NOMO-1 treated with dmso at 0.1 percent for 144 hours (cell line): ENCODE measurements around the gene PPP1R3F.
"Not testable (repeated sequence)": the region's sequence is repeated elsewhere in the genome, so short reads cannot be mapped to it uniquely, and the experiment has no call there.

ENCODE experiments used
- DNase-seq: peaks from one replicate; lab custom pipeline; 2025; ENCODE audit not compliant: unreplicated experiment; lab: John Stamatoyannopoulos, UW

PPP1R3F gene

DNA sequence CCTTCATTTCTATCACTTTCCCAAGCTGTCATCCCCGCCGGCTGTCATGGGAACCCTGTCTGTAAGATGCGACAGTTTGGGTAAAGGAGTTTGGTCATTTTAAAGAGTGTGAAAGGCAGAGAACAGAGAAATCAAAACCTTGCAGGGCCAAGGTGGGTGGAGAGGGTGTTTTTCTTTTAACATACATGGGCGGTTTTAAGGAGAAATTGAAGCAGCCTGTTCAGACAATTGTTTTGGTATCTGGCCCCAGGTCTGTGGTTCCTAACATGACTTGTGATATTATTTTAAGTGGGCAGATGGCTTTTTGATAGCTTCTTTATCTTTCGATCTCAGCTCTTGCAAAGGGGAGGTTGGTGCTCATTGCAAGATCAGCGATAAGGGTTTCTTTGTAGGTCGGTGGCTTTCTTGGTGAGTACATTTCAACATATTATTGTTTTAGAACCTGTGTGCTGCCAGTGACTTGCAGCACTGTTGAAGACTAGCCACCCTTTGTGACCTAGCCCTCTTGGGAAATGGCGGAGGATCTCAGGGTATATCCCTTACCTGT is 3.7 kb downstream of the PPP1R3F start:
- no peak for DNase-seq

DNA sequence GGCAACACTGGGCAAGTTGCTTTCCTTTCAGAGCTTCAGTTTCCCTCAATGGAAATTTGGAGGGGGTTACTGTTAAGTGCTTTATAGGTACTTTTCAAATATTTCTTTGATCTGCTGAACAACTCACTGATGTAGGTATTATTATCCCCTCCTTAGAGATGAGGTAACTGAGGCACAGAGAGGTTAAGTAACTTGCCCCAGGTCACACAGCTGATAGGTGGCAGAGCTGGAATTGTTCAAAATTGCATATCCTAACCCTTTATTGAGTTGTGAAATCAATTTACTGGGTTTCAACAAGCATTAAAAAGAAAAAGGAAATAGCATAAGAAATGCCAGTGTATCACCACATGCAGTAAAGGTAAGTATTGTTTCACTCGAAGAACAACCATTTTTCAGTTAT is 6.6 kb downstream of the PPP1R3F start:
- no peak for DNase-seq

DNA sequence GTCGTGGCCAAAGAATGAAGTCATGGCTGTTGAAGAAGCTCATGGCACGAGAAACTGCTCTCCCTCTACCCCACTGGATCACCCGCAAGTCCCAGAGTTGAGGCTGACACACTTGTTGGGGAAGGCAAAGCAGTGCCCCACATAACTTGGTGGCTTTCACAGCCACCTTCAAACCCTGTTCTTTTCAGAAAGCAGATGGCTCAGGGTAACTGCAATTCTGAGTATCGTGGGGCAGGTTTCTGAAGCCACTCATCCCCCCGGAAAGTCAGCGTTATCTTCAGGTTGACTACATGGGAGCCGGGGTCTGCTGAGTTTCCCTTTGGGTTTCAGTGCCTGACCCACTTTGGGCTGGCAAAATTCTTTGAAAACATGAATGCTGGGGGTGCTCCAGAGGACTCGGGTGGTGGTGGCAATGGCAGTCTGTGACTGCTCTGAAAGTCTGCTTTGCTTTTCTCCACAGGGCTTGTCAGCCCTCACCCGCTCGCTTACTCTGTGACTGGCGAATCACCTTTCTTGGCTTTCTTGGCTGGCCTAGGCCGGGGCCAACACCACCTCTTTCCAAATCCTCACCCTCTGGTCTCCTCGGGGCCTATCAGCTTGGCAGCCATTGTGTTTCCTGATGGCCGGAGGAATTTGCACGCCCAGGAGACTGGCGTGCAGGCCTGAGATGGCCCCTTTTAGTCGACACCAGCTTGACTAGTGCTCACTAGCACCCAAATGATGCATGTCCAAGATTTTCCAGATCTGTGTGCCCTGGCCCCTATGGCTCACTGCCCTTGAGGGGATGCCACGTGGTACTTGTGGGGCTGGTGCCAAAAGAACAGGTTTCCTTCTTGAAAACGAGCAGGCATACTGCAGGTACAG is 7.3 kb downstream of the PPP1R3F start:
- DNase-seq = no peak

DNA sequence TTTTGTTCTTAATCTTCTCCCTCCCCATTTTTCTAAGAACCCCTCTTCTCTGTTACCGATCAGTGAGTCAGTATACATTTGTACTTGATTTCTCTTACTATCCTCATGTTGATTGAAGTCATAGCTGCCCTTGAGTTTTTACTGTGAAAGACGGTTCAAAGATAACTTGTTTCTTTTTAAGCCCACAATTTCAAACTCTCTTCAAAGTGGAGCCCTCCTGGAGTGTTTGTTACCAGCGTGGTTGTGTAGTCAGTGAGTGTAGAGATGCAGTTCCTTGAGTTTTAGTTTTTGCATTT is 7.9 kb downstream of the PPP1R3F start:
- no peak for DNase-seq

DNA sequence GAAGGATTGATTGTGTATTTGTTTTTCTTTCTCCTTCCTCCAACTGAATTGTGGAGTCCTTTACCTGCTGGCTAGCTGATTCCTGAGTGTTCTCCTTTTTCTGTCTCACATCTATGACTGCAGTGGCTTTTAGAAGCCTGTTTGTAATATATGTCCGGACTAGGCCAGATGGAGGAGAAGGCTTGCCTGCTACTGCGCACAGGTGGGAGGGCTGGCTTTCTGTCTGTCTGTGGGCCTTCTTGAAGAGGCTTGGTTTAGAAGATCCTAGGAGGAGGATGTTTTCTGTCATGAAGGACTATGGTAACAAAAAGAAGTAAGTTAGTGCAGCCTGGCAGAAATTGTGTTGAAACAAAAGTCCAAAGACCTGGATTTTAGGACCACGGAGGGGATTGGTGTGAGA is 8.5 kb downstream of the PPP1R3F start:
- DNase-seq = no peak

DNA sequence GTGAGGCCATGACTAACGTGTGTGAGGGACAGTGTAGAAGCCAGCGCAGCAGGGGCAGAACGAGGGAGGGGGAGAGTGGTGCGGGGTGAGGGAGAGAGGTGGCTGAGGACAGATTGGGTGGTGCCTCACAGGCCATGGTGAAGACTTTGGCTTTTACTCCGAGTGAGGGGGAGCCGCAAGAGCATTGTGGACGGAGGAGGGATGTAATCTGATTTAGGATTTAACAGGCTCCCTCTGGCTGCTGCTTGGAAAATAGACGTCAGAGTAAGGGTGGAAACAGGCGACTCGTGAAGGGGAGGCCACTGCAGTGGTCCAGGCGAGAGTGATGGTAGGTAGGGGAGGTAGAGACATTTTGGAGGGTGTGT is 13.0 kb downstream of the PPP1R3F start:
- no peak for DNase-seq

DNA sequence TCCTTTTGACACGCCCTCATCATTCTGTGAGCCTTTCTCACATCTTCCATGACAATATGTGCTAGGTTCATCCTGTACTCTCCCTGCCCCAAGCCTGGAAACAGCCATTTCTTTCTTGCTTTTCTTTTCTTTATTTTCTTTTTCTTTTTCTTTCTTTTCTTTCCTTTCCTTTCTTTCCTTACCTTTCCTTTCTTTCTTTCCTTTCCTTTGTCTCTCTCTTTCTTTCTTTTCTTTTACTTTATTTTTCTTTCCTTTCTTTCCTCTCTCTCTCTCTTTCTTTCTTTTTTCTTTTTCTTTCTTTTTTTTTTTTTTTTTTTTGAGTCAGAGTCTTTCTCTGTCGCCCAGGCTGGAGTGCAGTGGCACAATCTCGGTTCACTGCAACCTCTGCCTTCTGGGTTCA is 14.6 kb downstream of the PPP1R3F start:
- no peak for DNase-seq

DNA sequence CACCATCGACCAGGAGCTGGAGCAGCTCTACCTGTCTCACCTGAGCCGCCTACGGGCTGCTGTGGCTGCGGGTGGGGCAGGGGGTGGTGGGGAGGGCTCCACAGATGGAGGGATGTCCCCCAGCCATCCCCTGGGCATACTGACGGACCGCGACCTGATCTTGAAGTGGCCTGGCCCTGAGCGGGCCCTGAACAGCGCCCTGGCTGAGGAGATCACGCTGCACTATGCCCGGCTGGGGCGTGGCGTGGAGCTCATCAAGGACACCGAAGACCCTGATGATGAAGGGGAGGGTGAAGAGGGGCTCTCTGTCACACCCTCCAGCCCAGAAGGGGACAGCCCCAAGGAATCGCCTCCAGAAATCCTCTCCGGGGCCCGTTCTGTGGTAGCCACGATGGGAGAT is 16.5 kb downstream of the PPP1R3F start:
- no peak for DNase-seq

DNA sequence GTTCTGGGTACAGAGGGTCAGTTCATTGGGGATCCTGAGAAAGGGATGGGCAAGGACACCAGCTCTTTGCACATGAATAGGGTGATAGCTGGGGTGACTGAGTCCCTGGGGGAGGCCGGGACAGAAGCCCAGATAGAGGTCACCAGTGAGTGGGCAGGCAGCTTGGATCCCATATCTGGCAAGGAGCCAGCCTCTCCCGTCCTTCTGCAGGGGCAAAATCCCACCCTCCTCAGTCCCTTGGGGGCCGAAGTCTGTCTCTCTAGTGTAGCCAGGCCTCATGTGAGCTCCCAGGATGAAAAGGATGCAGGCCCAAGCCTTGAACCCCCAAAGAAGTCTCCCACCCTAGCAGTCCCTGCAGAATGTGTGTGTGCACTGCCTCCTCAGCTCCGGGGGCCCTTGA is 17.0 kb downstream of the PPP1R3F start:
- no peak for DNase-seq

DNA sequence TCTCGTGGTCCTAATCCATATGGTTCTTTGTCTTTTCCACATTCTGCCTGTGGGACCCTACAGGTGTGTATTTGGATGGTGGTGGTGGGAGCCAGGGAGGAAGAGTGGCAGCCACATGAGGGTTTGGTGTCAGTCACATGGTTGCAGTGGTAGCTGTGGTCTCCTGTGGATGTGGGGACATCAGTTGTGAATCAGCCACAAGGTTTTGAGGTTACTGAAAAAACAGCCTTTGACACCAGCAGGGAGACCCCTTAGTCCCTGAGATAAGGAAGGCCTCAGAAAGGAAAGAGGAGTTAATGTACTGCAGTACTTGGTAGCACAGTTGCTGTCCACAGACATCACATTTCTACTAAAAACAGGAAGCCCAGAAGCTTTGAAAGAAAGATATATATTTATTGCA is 18.1 kb downstream of the PPP1R3F start:
- DNase-seq = no peak

DNA sequence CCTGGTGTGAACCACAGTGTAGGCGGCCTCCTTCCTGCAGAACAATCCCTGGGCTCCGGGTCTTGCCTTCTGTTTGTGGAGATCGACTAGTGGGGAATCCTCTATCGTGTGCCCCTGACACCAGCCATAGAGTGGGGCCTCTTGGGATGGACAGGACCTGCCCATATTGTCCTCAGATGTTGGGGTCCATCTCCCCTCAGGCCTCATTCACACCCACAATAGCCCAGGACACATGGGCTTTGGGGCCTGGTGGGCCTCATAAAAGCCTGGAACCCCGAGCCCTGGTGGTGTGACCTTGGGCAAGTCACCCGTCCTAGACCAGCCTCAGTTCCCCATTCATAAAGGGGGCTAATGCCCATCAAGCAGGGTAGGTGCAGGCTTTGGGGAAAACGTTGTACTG is 20.6 kb downstream of the PPP1R3F start:
- no peak for DNase-seq

DNA sequence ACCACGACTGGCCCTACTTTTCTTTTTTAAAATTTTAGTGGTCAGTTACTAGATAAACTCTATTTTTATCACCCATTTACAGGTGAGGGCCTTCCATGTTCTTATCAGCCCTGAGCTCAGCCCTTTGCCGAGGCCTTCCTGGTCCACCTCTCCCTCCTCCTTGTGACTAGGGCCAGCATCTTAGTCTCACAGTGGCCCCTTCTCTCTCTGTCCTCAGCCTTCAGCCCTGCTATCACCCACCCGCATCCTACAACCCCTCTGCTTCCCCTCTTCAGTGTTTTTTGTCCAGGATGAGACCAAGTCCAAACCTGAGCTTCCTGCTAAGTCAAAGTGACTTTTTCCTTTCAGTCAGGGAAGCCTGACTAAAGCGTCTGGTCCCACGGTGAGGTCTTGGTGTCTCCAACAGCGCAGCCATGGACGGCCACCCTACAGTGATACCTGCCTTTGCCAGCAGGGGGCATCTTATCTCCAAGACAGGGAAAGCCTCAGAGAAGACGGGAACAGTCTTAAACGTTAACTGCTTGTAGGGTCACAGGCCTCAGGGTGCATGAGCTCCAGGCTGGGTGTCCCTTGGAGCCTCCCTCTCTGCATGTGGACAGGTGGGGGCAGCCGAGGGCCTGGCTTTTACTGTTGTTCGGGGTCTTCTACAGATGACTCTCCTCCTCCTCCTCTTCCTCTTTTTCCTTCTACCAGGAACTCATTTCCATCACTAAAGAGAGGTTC is 22.2 kb downstream of the PPP1R3F start:
- DNase-seq = no peak

DNA sequence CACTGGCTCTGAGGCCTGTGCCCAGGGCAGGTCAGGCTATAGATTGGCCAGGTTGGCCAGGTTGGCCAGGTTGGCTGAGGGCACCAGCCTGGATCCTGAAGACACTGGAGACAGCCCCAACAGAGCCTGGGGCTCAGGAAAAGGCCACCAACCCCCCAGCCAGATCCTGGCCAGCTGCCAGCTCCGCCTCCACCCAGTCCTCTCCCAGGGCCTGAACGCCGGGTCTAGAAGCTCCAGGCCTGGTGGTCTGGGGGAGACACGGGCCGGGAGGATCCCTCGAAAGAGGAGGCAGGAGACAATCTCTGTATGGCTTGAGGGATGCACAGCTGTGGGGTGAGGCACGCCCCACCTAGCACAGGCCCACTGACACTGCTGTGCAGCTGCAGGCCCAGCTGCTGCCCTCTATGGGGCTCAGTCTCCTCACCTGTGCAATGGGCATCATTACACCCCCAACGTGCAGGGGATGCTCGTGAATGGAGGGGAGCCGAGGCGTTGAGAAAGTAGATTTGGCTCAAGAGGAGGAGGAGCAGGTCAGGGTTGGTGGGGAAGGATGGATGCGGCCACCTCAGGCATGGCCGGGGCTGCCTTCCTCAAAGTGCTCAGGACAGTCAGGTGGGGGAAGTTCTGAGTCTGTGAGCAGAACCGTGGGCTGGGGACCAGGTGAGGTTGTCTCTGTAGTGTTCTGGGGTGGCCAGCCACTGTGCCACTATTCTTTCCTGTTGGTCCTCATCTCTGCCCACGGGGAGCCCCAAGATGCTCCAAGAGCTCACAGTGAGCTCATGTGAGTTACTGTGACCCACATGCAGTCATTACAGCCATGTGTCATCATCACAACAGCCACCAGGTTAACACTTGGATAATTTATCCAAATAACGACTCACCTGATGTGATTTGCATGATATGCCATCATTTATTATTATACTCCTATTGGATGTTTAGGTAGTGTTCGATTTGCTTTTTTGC is 23.1 kb downstream of the PPP1R3F start:
- no peak for DNase-seq

DNA sequence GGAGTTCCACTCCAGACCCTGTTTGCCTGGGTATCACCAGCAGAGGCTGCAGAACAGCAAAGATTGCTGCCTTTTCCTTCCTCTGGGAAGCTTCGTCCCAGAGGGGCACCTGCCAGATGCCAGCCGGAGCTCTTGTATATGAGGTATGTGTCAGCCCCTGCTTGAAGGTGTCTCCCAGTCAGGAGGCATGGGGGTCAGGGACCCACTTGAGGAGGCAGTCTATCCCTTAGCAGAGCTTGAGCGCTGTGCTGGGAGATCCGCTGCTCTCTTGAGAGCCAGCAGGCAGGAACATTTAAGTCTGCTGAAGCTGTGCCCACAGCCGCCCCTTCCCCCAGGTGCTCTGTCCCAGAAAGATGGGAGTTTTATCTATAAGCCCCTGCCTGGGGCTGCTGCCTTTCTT is 29.7 kb downstream of the PPP1R3F start:
- DNase-seq = not testable (repeated sequence)

DNA sequence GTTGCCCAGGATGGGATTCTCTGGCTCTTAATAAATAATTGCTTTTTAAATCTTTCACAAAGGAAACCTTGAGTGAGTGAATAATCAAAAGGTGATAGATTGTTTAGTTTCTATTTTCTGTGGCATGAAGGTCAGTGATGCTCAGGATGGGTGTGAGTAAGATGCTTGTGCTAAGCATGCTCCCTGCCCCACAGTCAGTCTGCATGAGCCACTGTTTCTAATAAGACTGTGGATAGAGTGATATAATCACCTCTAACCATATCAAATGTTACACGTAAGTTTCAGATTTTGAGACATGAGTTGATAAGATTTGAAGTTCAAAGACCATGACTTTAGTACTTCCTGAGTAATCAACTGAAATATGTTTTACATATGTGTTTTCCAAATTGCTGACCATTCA is 31.1 kb downstream of the PPP1R3F start:
- DNase-seq = no peak

DNA sequence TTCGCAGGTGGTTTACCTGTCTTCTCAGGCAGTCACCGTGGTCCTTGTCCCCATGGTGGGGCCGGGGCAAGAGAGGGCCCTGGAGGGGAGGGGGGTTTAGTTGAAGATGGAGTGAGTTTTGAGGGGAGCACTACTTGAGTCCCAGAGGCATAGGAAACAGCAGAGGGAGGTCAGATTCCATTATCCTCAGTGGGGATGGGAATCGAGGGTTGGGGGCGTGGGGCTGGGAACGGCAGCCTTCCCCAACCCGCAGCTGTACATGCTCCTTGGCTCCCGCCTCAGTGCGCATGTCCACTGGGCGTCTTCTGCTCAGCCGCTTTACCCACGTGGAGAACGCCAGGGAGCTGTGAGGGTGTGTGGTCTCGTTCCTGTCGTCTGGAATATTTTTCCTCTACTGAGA is 33.8 kb downstream of the PPP1R3F start, which contains the start of gene GAGE10:
Gene GAGE10 (plus strand): TSS at position 301 of the 400 bp plus-strand sequence. CDS start 1,214 bp downstream, outside the sequence.
- no peak for DNase-seq

DNA sequence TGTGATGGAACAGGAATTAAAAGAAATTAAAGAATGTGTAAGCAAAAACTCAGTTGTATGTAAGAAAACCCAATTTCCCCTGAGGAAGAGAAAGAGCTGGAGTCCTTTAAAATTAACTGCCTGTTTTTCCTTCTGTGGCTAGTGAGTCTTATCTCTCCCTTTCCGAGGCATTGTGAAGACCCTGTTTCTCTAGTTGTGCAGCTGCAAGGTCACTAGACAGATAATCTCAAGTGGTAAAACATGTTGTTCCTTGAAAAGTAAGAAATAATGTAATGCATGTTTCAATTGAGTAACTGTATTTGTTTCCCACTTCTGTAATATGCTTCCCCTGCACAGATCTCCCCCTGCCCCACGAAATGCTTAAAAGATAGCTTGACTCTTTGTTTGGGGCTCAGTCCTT is 38.2 kb downstream of the PPP1R3F start:
- DNase-seq = not testable (repeated sequence)

DNA sequence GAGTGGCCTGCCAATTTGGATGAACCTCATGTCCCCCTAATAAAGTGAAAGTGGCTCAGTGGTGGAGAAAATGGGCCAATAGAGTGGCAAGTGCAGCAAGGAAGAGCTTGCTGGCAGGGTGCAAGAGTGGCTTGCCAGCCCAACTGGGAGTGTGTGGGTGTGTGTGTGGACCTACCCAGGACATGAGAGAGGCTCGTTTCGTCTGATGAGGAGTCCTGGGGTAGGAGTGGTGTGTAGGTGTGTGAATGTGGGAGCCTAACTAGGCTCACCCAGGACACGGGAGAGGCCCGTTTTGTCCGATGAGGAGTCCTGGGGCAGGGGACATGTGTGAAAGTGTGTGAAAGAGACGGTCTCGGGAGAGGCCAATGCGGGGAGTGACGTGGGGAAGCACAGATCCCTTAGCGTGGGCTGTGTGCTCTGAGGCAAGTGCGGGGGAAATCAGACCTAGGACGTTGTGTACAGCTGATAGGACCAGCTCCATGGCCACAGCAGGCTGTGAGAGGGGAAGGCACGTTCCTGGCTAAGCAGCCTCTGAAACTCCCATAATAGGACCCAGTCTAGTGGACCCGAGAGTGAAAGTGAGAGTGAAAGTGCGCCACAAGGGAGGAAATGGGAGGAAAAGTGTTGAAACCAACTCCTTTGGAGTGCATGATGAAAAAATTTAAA is 39.1 kb downstream of the PPP1R3F start:
- DNase-seq = peak; percentile 24

DNA sequence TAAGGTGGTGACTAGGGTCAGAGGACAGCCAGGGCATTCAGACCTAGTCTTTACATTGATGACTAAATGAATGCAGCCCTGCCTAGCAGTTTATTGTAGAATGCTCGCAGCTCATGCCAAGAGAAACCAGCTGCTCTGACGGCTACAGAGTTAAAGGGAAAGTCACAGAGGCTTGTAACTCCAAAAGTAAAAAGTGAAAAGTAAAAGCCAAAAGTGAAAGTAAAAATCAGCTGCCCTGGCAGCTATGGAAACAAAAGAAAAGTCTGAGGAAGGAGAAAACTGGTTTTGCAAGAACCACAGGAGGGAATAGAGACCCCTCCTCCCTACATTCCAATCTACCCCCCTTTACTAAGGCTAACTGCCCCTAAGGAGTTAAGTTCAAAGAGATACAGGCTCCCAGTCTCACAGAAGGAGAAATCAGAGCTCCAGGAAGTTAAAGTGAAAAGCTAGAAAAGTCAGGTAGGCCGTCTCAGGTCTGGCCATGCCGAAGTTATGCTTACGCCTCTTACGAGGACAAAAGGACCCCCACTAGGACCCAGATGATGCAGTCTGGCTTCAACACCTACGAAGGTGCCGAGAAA is 39.9 kb downstream of the PPP1R3F start:
- DNase-seq = no peak

DNA sequence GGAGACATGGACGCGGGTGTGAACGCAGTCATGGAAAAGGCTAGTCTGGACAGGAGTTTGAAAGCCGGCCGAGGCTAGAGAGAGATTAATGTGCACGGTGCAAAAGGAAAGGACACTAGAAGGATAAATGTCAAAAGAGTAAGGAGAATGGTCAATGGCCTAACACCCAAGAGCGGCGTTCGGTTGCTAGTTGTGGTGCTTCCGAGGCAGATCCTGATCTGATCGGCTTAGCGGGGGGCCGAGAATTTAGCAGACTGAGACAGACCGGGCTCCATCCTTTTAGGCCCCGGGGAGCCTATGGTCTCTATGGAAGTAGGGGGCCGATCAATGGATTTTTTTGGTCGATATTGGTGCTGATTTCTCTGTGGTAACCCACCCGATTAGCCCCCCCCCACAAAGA is 40.8 kb downstream of the PPP1R3F start:
- DNase-seq = no peak
